ENCODE results near the gene TMEM131L.
"Not testable (repeated sequence)": the region's sequence is repeated elsewhere in the genome, so short reads cannot be mapped to it uniquely, and the experiment has no call there.

TMEM131L gene

GRCh38 chr4:153649572-153649991, 183.4 kb downstream of the TMEM131L start:
- DNase-seq (ENCODE audit: low read depth in 2 of 2), result no peak

DNA sequence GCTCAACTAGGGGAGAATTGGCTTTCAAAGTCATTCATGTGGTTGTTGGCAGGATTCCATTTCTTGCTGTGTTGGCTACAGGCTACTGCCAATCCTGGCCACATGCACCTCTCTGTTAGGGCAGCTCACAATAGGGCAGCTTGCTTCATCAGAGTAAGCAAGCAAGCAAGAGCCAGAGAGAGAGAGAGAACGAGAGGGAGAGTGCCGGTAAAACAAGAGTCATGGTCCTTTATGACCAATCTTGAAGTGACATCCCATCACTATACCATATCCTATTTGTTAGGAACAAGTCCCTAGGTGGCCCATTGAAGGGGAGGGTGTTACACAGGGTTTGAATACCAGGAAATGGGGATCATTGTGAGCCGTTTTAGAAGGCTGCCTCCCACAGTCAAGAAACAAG, 185.0 kb downstream of the TMEM131L start:
- no peak for DNase-seq (ENCODE audit: low read depth in 2 of 2)

GRCh38 chr4:153651587-153651986, 185.4 kb downstream of the TMEM131L start:
- DNase-seq (ENCODE audit: low read depth in 2 of 2), result peak in 1 of 2 donors; percentile 4

GRCh38 chr4:153652051-153652784, 186.1 kb downstream of the TMEM131L start:
- DNase-seq (ENCODE audit: low read depth in 2 of 2), result no peak

- no peak for DNase-seq (ENCODE audit: low read depth in 2 of 2)
These were observed 188.9 kb downstream of the TMEM131L start for GRCh38 chr4:153655002-153655541.

GRCh38 chr4:153655928-153656327, 189.8 kb downstream of the TMEM131L start:
- no peak for DNase-seq (ENCODE audit: low read depth in 2 of 2)

GRCh38 chr4:153661215-153661822, 195.2 kb downstream of the TMEM131L start:
- no peak for DNase-seq (ENCODE audit: low read depth in 2 of 2)

- DNase-seq (ENCODE audit: low read depth in 2 of 2), result no peak
These were observed 195.7 kb downstream of the TMEM131L start for GRCh38 chr4:153661908-153662307.

- no peak for DNase-seq (ENCODE audit: low read depth in 2 of 2)
These were observed 197.5 kb downstream of the TMEM131L start for GRCh38 chr4:153663667-153664066.

DNA sequence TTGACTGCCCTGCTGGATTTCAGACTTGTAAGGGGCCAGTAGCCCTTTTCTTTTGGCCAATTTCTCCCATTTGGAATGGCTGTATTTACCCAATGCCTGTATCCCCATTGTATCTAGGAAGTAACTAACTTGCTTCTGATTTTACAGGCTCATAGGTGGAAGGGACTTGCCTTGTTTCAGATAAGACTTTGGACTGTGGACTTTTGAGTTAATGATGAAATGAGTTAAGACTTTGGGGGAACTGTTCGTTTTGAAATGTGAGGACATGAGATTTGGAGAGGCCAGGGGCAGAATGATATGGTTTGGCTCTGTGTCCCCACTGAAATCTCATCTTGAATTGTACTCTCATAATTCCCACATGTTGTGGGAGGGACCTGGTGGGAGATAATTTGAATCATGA, 200.3 kb downstream of the TMEM131L start:
- DNase-seq (ENCODE audit: low read depth in 2 of 2), result not testable (repeated sequence)

GRCh38 chr4:153668647-153669046, 202.5 kb downstream of the TMEM131L start:
- DNase-seq (ENCODE audit: low read depth in 2 of 2), result no peak

- DNase-seq (ENCODE audit: low read depth in 2 of 2), result no peak
These were observed 203.7 kb downstream of the TMEM131L start for GRCh38 chr4:153669838-153670237.

GRCh38 chr4:153676486-153676885, 210.3 kb downstream of the TMEM131L start:
- DNase-seq (ENCODE audit: low read depth in 2 of 2), result no peak

DNA sequence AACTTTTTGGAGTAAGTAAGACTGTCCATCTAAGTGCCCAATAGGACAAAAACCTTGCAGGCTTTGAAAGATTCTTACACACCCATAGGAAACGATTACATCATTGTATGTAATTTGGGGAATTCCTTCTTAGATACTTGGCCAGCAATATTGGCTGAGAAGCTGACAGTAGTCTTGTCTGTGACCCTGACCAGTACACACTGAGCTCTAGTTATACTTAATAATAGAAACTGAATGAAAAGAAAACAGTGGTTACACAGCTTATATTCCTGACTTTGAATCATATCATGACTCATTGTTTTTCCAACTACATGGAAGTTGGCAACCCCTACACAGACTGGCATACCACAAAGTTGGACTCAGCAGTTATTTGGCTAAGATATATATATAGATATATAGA, 210.8 kb downstream of the TMEM131L start:
- DNase-seq (ENCODE audit: low read depth in 2 of 2), result no peak

DNA sequence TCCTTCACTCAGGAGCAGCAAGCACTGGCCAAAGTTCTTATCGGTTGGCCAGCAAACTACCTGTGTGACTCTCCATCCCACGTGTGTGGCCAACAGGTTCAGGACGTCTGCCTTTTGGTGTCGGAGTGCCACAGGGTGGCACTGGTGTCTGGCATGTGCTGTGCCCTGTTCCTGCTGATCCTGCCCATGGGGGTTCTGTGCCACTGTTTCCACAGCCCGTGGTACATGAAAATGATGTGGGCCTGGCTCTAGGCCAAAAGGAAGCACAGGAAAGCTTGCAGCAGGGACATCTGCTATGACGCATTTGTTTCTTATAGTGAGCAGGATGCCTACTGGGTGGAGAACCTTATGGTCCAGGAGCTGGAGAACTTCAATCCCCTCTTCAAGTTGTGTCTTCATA, 213.3 kb downstream of the TMEM131L start:
- no peak for DNase-seq (ENCODE audit: low read depth in 2 of 2)

DNA sequence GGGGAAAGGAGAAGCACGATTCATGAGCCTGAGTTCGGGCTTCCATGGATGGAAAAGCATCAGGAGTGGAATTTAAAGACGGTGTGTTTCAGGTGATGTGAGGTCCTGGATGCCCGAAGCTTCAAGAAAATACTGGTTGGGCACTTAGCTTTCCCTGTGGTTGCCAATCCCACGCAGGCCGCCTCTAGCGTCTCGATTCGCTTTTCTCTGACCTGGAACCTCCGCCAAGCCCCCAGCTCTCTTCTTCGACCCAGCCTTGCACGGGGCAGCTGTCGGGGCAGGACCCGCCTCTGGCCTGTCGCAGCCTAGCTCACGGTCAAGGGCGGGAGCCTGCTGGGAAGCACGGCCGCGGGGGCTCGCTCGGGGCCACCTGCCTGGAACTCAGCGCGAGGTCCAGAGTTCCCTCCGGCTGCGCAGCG, 217.6 kb downstream of the TMEM131L start:
- no peak for DNase-seq (ENCODE audit: low read depth in 2 of 2)

GRCh38 chr4:153684182-153684970, 218.2 kb downstream of the TMEM131L start, which contains the start of gene TLR2:
TLR2 (plus strand) TSS chr4:153684280; CDS start chr4:153702908, 18,628 bp downstream.
- peak; percentile 24 to 33 for DNase-seq (ENCODE audit: low read depth in 2 of 2)

- DNase-seq (ENCODE audit: low read depth in 2 of 2), result no peak
These were observed 218.8 kb downstream of the TMEM131L start for GRCh38 chr4:153684971-153685371.

Data from stimulated activated CD8-positive, alpha-beta memory T cell treated with anti-CD3 and anti-CD28 coated beads, Interleukin-2, amount 100 ng/mL, for 1 hour (primary cell).